Left kidney (tissue), 8 donors: ENCODE data around the gene PARP14. TPM values are rescaled to one million over a fixed set of nuclear protein-coding genes. Genes with fewer than 3 reads are reported as not detected.
"Not testable (repeated sequence)": the region's sequence is repeated elsewhere in the genome, so short reads cannot be mapped to it uniquely, and the experiment has no call there.

Experiments used
- DNase-seq: peaks from one replicate; pipeline ENCODE4 v3.0.0-alpha.2; 2013
- long read RNA-seq, 8 donors: transcript quantifications; one replicate each; lab custom pipeline, GENCODE V29; 2026
- polyA plus RNA-seq: library from polyadenylated mRNA; unstranded; fragments of 120-200 nt; gene quantifications from one replicate; pipeline ENCODE4 v1.2.1, GENCODE V29; 2013; ENCODE audit not compliant: insufficient read length

Gene PARP14
- polyA plus RNA-seq: 30.4 TPM
- long read RNA-seq, donor 1, partial matches to known transcripts: 6 of 6 reads
- long read RNA-seq, donor 1, other reads (novel, unspliced or antisense): 0 of 6 reads
- long read RNA-seq, donor 2: 0 reads
- long read RNA-seq, donor 3: 0 reads
- long read RNA-seq, donor 4: 0 reads
- long read RNA-seq, donor 5: 0 reads
- long read RNA-seq, donor 6: 0 reads
- long read RNA-seq, donor 7: 0 reads
- long read RNA-seq, donor 8: 0 reads

GRCh38 chr3:122680475-122681283 lies at the start of gene PARP14:
TSS of gene PARP14 (plus strand) at chr3:122680839. CDS start at chr3:122680884, 45 bp downstream.
- peak; percentile 75 for DNase-seq

GRCh38 chr3:122635789-122636188 lies 44.9 kb upstream of the PARP14 start:
- DNase-seq: no peak

DNA sequence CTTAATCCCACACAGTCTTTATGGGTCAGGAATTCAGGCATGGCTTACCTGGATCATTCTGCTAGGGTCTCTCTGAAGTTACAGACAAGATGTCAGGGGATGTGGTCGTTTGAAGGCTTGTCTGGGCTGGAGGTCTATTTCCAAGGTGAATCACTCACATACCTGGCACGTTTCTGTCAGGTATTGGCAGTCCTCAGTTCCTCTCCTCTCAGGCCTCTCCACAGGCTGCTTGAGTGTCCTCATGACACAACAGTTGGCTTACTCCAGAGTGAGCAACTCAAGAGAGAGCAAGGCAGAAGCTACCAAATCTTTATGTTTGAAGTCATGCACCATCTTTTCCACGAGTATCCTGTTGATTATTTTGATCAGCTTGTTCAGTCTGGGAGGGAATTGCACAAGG lies 43.9 kb upstream of the PARP14 start:
- no peak for DNase-seq

DNA sequence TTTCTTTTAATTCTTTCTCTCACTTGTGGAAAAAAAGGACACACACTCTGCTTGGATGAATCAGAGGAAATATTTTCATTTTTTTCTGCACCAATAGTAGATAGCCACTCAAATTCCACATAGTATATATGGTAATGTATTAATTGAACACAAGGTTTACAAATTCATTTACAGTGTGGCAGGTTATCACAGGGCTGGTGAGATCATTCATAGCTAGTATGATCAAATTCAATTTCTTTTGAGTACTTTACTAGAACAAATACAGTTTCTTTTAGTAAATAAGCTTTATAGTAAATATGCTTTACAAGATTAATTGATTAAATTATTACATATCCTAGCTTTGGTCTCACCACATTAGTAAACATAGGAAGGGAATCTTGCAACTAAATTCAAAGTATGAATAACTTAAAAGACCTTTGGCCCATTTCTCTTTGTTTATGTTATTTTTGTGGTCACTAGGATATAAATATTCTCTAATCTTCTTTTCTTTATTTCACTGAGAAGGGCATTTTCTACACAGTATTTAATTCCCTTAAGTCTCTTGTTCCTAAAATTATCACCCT lies 40.1 kb upstream of the PARP14 start:
- no peak for DNase-seq

- DNase-seq: no peak
These were observed 37.7 kb upstream of the PARP14 start for GRCh38 chr3:122642935-122643334.

DNA sequence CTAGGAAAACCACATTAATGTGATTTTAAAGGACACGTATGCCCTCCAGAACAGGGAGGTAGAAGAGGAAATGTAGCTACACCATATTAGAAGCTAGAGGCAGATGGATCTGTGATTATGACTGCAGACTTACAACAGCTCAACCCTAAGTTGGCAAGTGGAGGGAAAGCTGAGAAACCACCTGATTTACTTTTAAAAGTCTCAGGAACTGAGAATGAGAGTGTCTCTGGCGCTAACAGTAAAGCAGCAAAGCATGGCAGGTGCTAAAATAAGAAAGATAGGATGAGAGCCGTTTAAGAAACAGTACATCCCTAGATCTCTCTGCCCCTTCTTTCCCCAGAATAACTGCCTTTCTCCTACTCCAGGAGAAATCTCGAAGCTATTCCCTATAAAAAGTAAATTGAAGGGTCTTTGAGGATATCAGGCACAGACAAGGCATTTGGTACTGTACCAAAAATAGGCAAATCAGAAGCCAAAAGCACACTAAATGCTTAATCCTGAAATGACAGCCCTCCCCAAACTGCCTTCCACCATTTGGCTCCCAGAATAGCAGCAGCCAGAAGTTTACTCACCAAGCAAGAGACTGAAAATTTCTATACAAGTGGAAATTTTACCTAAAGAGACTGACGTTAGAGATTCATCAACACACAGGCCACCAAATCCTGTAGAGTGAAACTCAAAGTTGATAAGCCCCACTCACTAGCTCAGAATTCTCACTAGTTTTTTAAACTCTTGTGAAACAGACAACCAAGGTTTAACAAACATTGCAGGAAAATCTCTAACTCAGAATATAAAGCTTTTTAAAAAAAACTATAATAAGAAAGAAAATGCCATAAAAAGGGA lies 34.3 kb upstream of the PARP14 start:
- no peak for DNase-seq

- not testable (repeated sequence) for DNase-seq
These were observed 29.3 kb upstream of the PARP14 start for GRCh38 chr3:122651233-122651907.

- DNase-seq: not testable (repeated sequence)
These were observed 28.7 kb upstream of the PARP14 start for GRCh38 chr3:122651962-122652361.

DNA sequence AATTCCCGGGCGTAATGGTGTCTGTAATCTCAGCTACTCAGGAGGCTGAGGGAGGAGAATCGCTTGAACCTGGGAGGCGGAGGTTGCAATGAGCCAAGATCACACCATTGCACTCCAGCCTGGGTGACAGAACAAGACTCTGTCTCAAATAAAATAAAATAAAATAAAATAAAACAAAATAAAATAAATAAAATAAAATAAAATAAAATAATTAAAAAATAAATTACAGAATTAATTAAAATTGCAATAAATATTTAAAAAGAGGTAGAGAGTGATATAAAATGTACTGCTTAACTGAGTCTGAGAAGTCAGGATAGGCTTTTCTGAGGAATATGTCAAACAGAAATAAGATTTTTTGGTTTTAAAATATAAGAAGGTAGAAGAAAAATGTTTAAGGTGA lies 22.3 kb upstream of the PARP14 start:
- DNase-seq: not testable (repeated sequence)

DNA sequence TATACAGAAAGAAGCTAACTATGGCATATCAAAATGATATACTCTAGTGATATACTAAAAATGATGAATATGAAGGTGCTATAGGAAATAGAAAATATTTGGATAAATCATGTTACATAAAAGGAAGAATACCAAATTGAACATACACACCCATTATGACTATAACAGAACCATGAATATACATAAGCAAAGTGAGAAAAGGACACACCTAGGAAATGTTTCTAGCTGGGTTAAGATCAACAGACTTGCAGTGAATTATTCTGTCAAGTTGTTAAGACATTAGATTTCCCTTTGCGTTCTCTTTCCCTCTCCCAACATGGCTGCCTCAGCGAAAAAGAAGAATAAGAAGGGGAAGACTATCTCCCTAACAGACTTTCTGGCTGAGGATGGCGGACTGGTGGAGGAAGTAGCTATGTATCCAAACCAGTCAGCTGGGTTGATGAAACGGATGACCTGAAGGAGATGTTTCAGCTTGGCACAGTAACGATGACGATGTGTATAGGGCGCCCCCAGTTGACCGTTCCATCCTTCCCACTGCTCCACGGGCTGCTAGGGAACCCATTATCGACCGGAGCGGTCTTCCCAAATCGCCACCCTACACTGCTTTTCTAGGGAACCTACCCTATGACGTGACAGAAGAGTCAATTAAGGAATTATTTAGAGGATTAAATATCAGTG lies 20.2 kb upstream of the PARP14 start:
- DNase-seq: no peak

DNA sequence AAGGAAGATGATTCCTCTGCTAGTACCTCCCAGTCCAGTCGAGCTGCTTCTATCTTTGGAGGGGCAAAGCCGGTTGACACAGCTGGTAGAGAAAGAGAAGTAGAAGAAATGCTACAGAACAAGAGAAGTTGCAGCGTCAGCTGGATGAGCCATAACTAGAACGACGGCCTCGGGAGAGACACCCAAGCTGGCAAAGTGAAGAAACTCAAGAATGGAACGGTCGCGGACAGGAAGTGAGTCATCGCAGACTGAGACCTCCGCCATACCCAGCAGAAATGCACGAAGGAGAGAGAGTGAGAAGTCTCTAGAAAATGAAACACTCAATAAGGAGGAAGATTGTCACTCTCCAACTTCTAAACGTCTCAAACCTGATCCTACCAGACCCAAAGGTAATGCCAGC lies 19.0 kb upstream of the PARP14 start:
- no peak for DNase-seq

DNA sequence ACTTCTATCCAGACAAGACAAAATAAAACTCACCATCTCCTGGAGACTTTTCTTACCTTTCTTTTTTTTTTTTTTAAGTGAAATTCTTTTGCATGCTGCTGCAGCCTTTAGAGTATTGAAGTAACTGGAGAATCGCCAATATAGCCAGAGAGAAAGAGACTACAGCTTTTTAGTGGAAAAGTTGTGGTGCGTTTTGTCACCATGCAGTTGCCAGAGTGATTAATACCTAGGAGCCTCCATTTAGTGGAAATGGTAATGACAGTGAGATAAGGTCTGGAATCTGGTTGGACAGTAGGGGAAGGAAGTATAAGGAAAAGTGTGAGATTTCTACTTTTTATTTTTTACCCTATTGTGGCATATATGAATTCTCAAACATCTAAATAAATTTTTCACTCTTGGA lies 18.1 kb upstream of the PARP14 start:
- no peak for DNase-seq

GRCh38 chr3:122665226-122665786 lies 15.3 kb upstream of the PARP14 start:
- no peak for DNase-seq

- DNase-seq: no peak
These were observed 14.8 kb upstream of the PARP14 start for GRCh38 chr3:122665881-122666280.

DNA sequence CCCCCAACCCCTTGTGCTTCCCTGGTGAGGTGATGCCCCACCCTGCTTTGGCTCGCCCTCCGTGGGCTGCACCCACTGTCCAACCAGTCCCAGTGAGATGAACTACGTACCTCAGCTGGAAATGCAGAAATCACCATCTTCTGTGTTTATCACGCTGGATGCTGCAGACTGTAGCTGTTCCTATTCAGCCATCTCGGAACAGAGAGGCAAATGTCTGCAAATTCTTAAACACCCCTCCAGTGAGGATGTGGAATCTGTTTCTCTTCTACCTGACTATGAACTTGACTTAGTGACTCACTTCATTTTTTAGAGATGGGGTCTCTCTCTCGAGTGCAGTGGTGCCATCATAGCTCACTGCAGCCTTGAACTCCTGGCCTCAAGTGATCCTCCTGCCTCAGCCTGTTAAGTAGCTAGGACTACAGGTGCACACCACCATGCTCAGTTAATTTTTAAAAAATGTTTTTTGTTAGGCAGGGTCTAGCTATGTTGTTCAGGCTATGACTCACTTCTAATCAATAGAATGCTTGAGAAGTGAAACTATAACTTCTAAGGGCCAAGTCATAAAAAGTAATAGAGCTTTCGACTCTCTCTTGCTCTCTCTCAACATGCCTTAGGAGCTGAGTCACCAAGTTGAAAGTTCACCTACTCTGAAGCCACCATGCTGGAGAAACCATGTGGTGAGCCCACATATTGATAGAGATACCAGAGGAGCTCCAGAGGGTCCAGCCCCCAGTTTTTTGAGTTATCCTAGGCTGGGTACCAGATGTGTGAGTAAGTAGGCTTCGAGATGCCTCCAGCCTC lies 11.5 kb upstream of the PARP14 start:
- DNase-seq: no peak

- no peak for DNase-seq
These were observed 9.1 kb upstream of the PARP14 start for GRCh38 chr3:122671553-122671952.

DNA sequence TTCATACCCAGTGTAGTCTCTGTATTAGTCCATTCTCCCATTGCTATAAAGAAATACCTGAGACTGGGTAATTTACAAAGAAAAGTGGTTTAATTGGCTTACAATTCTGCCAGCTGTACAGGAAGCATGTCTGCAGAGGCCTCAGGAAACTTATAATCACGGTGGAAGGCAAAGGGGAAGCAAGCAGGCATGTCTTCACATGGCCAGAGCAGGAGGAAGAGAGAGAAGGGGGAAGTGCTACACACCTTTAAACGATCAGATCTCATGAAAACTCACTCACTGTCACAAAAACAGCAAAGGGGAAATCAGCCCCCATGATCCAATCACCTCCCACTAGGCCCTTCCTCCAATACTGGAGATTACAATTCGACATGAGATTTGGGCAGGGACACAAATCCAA lies 6.3 kb upstream of the PARP14 start:
- DNase-seq: no peak

- no peak for DNase-seq
These were observed 3.9 kb upstream of the PARP14 start for GRCh38 chr3:122676759-122677158.

GRCh38 chr3:122677216-122677615 lies 3.4 kb upstream of the PARP14 start:
- DNase-seq: no peak

DNA sequence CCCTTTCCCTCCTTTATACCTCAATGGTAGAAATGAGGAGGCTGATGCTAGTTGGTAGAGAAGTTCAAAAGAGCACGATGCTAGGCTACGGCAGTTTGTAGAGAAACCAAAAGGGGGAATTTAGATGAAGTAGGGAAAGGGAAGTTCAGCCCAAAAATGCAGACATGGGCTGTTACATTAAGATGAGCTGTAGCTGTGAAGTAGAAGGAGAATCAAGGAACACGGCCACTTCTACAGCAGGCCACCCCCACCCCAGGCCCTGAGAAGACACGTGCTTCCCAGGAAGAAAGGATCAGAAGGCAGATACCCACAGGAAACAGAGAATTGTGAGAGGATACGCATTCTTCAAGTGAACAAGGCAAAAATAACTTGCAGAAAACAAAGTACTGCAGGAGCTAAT lies 2.1 kb upstream of the PARP14 start:
- no peak for DNase-seq
